PFSK-1 (cell line): ENCODE results near the gene MARK1.

Experiments
- POLR2AphosphoS5 ChIP-seq: IDR thresholded peaks from 2 replicates; pipeline ENCODE4 v1.6.1; 2012; ENCODE audit warnings: low read depth, mild to moderate bottlenecking, control low read depth, low read length, moderate library complexity
- SIN3A ChIP-seq: IDR thresholded peaks from 2 replicates; pipeline ENCODE4 v1.6.1; 2012; ENCODE audit warnings: mild to moderate bottlenecking, low read length, moderate library complexity, borderline replicate concordance; ENCODE audit not compliant: insufficient read depth
- TAF1 ChIP-seq: IDR thresholded peaks from 2 replicates; pipeline ENCODE4 v1.6.1; 2012; ENCODE audit warnings: low read length, control low read depth, borderline replicate concordance; ENCODE audit not compliant: insufficient read depth

- no peak for TF ChIP-seq POLR2AphosphoS5
- TF ChIP-seq TAF1 = no peak
- no peak for TF ChIP-seq SIN3A
Measured at GRCh38 chr1:220516722-220517042, 11.3 kb upstream of the MARK1 start.
